ENCODE results near the gene GPR151.

GRCh38 chr5:146510559-146511125, 5.3 kb downstream of the GPR151 start:
- TF ChIP-seq, protein P1, sequence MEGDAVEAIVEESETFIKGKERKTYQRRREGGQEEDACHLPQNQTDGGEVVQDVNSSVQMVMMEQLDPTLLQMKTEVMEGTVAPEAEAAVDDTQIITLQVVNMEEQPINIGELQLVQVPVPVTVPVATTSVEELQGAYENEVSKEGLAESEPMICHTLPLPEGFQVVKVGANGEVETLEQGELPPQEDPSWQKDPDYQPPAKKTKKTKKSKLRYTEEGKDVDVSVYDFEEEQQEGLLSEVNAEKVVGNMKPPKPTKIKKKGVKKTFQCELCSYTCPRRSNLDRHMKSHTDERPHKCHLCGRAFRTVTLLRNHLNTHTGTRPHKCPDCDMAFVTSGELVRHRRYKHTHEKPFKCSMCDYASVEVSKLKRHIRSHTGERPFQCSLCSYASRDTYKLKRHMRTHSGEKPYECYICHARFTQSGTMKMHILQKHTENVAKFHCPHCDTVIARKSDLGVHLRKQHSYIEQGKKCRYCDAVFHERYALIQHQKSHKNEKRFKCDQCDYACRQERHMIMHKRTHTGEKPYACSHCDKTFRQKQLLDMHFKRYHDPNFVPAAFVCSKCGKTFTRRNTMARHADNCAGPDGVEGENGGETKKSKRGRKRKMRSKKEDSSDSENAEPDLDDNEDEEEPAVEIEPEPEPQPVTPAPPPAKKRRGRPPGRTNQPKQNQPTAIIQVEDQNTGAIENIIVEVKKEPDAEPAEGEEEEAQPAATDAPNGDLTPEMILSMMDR (IDR thresholded peaks at IDR 0.05): no peak
- TF ChIP-seq TCF7L2 (IDR thresholded peaks at IDR 0.05; ENCODE audit: low read depth, low read length) (no peak), SIN3A (IDR thresholded peaks at IDR 0.05; ENCODE audit: borderline replicate concordance, insufficient read depth, low read depth, low read length) (no peak), POLR2AphosphoS5 (IDR thresholded peaks at IDR 0.05; ENCODE audit: low read depth, low read length) (no peak)
